Lung (tissue), 12 donors: ENCODE results near the gene TIGAR. TPM values are rescaled to one million over a fixed set of nuclear protein-coding genes. Genes with fewer than 3 reads are reported as not detected.
A peak's percentile ranks its signal among the peaks of the same experiment; 100 is the strongest.

Experiments
- ATAC-seq: fragments of 200-7000 bp; cut with Tn5 transposase; one replicate; pipeline ENCODE4 v1.9.1; 2020; ENCODE audit warnings: moderate number of reproducible peaks; ENCODE audit not compliant: insufficient read depth, low FRiP score
- DNase-seq, 3 donors: peaks; one replicate each; pipeline ENCODE4 v3.0.0-alpha.2; 2013 to 2017
- H3K27ac ChIP-seq, 2 donors: one replicate each; pipeline ENCODE4 v1.5.1; 2013; ENCODE audit warnings: mild to moderate bottlenecking in 2 of 2, moderate library complexity in 2 of 2, control low read depth in 1 of 2, inconsistent platforms in 1 of 2, low read depth in 1 of 2, low read length in 1 of 2
- H3K27me3 ChIP-seq, 3 donors: one replicate each; pipeline ENCODE4 v1.5.1; 2013; ENCODE audit warnings: low read length in 2 of 3; ENCODE audit not compliant: control insufficient read depth in 3 of 3, insufficient read depth in 3 of 3
- H3K36me3 ChIP-seq, 4 donors: one replicate each; pipeline ENCODE4 v1.5.1; 2013; ENCODE audit warnings: low read length in 4 of 4, mild to moderate bottlenecking in 1 of 4, moderate library complexity in 1 of 4; ENCODE audit not compliant: control insufficient read depth in 4 of 4, insufficient read depth in 4 of 4
- H3K4me1 ChIP-seq, 5 donors: one replicate each; pipeline ENCODE4 v1.5.1; 2013; ENCODE audit warnings: low read length in 5 of 5, mild to moderate bottlenecking in 2 of 5, moderate library complexity in 1 of 5; ENCODE audit not compliant: control insufficient read depth in 5 of 5, insufficient read depth in 5 of 5
- H3K4me3 ChIP-seq: one replicate; pipeline ENCODE4 v1.5.1; 2013; ENCODE audit warnings: mild to moderate bottlenecking, control low read depth, moderate library complexity
- H3K9ac ChIP-seq, 2 donors: one replicate each; pipeline ENCODE4 v1.5.1; 2013; ENCODE audit warnings: low read length in 2 of 2, control low read depth in 1 of 2; ENCODE audit not compliant: insufficient read depth in 1 of 2
- H3K9me3 ChIP-seq, 4 donors: one replicate each; pipeline ENCODE4 v1.5.1; 2013; ENCODE audit warnings: low read length in 3 of 4, mild to moderate bottlenecking in 1 of 4, moderate library complexity in 1 of 4; ENCODE audit not compliant: control insufficient read depth in 4 of 4, insufficient read depth in 3 of 4
- WGBS, 2 donors: extraction: QIAGEN DNeasy Blood & Tissue Kit; methylation state at CpG; one replicate each; pipeline ENCODE4 v1.1.7; 2013; 5-methylcytosine and 5-hydroxymethylcytosine counted together
- polyA plus RNA-seq, 2 donors: library from polyadenylated mRNA; stranded (reverse); fragments of 200-250 nt; gene quantifications; one replicate each; pipeline ENCODE4 v1.2.1, GENCODE V29; 2013
- total RNA-seq, 2 donors: library from RNA; depleted of rRNA in 1 of 2; stranded (reverse); fragments of >200 nt in 1 of 2; gene quantifications; one replicate each; pipeline ENCODE4 v1.2.1, GENCODE V29; 2014 to 2021
- TF ChIP-seq, protein P1 (sequence below): IDR thresholded peaks from 2 replicates; pipeline ENCODE4 v1.5.1; 2012; ENCODE audit warnings: mild to moderate bottlenecking; ENCODE audit errors: control extremely low read depth, extremely low read depth
- donor health status: control.
- donor health status: control.
- donor health status: Bipolar disorder and iron deficiency.
- donor health status: healthy.
- donor health status: DM: yes; HTN: yes; CAD: no.

Gene TIGAR
- total and polyA plus RNA-seq, 4 donors: 1.6 to 9.1 (median 6.5) TPM

DNA sequence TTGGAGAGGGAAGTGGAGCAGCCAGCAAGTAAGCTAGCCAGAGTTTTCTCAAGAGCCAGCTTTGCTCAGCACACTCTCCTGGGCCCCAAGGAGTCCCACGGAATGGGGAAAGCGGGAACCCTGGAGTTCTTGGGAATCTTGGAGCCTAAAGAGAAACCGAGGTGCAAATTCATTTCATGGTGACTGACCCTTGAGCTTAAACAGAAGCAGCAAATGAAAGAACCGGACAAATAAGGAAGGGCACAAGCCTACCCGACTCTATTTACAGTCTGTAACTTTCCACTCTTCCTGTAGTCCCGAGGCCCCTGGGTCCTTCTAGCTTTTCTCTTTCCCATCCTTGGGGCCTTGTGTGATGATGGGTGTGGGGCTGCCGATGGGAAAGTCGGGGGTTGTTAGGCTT lies 18.1 kb upstream of the TIGAR start:
- Histone ChIP-seq H3K36me3 (peaks cover 5 to 51% (median 26%) of the 10 kb centered on the region in 4 donors), H3K9me3 (no peaks in the 10 kb centered on the region), H3K27me3 (no peaks in the 10 kb centered on the region), H3K9ac (no peak overlapping the region), H3K27ac (peak overlapping the region in 1 of 2 donors; percentile 84), H3K4me3 (no peak overlapping the region), H3K4me1 (peaks cover 0 to 23% (median under 1%) of the 10 kb centered on the region in 5 donors)
- TF ChIP-seq, protein P1, sequence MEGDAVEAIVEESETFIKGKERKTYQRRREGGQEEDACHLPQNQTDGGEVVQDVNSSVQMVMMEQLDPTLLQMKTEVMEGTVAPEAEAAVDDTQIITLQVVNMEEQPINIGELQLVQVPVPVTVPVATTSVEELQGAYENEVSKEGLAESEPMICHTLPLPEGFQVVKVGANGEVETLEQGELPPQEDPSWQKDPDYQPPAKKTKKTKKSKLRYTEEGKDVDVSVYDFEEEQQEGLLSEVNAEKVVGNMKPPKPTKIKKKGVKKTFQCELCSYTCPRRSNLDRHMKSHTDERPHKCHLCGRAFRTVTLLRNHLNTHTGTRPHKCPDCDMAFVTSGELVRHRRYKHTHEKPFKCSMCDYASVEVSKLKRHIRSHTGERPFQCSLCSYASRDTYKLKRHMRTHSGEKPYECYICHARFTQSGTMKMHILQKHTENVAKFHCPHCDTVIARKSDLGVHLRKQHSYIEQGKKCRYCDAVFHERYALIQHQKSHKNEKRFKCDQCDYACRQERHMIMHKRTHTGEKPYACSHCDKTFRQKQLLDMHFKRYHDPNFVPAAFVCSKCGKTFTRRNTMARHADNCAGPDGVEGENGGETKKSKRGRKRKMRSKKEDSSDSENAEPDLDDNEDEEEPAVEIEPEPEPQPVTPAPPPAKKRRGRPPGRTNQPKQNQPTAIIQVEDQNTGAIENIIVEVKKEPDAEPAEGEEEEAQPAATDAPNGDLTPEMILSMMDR: no peak
- WGBS, 2 donors: 84 to 94% methylated on average over 8 of the region's 8 CpGs
- DNase-seq: no peak
- ATAC-seq: no peak

DNA sequence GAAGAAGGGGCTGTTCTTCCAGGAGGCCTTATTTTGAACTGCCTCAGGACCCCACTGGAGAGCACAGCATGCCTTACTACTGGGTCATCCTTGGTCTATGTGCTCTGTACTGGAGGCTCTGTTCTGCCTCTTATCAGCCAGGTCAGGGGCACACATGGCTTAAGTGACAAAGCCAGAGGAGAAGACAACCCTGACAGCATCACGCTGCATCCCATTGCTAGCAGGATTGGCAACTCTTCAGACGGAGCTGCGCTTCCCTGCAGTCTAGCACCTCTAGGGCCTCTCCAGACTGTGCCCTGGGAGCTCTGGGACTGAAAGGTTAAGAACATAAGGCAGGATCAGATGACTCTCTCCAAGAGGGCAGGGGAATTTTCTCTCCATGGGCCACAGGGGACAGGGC lies 17.3 kb upstream of the TIGAR start:
- H3K9me3 ChIP-seq: no peaks in the 10 kb centered on the region
- no peak overlapping the region for H3K4me3 ChIP-seq
- WGBS, 2 donors: 86 to 92% methylated on average over 3 of the region's 3 CpGs
- H3K36me3 ChIP-seq: peaks cover 5 to 49% (median 25%) of the 10 kb centered on the region in 4 donors
- no peak overlapping the region for H3K9ac ChIP-seq
- H3K27ac ChIP-seq: peak overlapping the region in 1 of 2 donors; percentile 84
- ATAC-seq (no peak), DNase-seq (no peak)
- TF ChIP-seq, protein P1: no peak
- H3K27me3 ChIP-seq: no peaks in the 10 kb centered on the region
- H3K4me1 ChIP-seq: peaks cover 0 to 23% (median 2%) of the 10 kb centered on the region in 5 donors

DNA sequence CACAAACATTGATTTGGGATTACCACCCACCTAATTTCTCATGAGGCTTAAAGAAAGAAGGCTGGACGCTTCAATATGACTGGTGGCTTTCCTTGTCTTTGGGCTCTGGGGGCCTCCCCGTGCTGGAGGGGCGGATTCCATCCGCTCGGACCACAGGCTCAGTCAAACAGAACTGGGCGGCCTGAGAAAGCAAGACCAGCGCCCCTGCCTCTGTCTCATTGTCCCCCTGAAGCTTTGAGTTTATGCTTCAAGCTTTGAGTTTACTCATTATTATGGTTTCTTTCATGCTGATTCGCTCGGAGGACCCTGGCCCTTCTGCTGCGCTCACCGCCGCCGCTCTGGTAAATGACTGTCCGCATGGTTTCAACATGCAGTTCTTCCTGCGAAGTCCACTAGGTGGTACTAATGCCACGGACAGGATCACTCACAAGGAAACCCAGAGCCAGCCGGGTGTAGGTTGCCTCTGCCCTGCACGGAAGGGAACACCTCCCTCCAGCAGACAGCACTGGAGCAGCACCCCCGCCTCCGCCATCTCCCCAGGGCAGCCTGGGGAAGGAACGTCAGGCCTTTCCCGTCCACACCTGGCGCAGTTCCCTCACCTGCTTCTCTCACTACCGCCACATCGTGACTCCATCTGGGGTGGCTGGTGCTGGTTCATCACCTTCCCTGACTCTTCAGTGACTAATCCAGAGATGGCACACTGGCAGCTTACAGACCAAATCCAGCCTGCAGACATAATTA lies 13.2 kb upstream of the TIGAR start:
- WGBS, 2 donors: 37 to 67% methylated on average over 25 of the region's 25 CpGs
- H3K4me3 ChIP-seq: no peak overlapping the region

More for the DNA sequence above, 13.2 kb upstream of the TIGAR start:
- peak overlapping the region in 1 of 2 donors; percentile 11 for H3K9ac ChIP-seq
- TF ChIP-seq, protein P1: peak; percentile 41
- DNase-seq: peak; percentile 77 to 86 (median 82)
- H3K27me3 ChIP-seq: no peaks in the 10 kb centered on the region
- no peak overlapping the region for H3K27ac ChIP-seq
- peaks cover 2 to 24% (median 12%) of the 10 kb centered on the region in 4 donors for H3K36me3 ChIP-seq
- ATAC-seq: peak; percentile 80
- no peaks in the 10 kb centered on the region for H3K9me3 ChIP-seq
- H3K4me1 ChIP-seq: peaks cover 0 to 14% (median 2%) of the 10 kb centered on the region in 5 donors
